Activated CD8-positive, alpha-beta T cell treated with anti-CD3 and anti-CD28 coated beads, Interleukin-2, amount 10 ng/mL, durations not matched to agents 7 days and 5 days (primary cell): ENCODE measurements around the gene ETNK1. TPM values are rescaled to one million over a fixed set of nuclear protein-coding genes. Genes with fewer than 3 reads are reported as not detected.
"Not testable (repeated sequence)": the region's sequence is repeated elsewhere in the genome, so short reads cannot be mapped to it uniquely, and the experiment has no call there.

ENCODE experiments used
- ATAC-seq: fragments of 150-1000 bp; cut with Tn5 transposase; one replicate; pipeline ENCODE4 v1.10.0; 2021; ENCODE audit warnings: moderate library complexity
- CTCF ChIA-PET: fragments of 350-600 bp; sonication (Branson Sonifier 250); formaldehyde crosslinking; loops from one replicate; lab custom pipeline; 2021; ENCODE audit warnings: antibody characterized with exemption; lab: Charles Lee
- POLR2A ChIA-PET: fragments of 350-600 bp; sonication (Branson Sonifier 250); formaldehyde crosslinking; loops from one replicate; lab custom pipeline; 2021; ENCODE audit warnings: antibody characterized with exemption; lab: Charles Lee
- DNase-seq: peaks from one replicate; pipeline ENCODE4 v3.0.0-alpha.2; 2020
- H3K27ac Mint-ChIP-seq: one replicate; pipeline ENCODE4 v1.8.0; 2021; ENCODE audit warnings: mild to moderate bottlenecking, mixed read lengths
- H3K27me3 Mint-ChIP-seq: one replicate; pipeline ENCODE4 v1.8.0; 2021; ENCODE audit warnings: low read depth, mixed read lengths
- H3K36me3 Mint-ChIP-seq: one replicate; pipeline ENCODE4 v1.8.0; 2021; ENCODE audit warnings: low read depth, mixed read lengths
- H3K4me1 Mint-ChIP-seq: one replicate; pipeline ENCODE4 v1.8.0; 2021; ENCODE audit warnings: low read depth, mixed read lengths
- H3K4me3 Mint-ChIP-seq: one replicate; pipeline ENCODE4 v1.8.0; 2021; ENCODE audit warnings: mild to moderate bottlenecking, mixed read lengths
- H3K9me3 Mint-ChIP-seq: one replicate; pipeline ENCODE4 v1.8.0; 2022; ENCODE audit warnings: mixed read lengths; ENCODE audit not compliant: insufficient read depth
- total RNA-seq, 2 experiments: library from RNA; stranded (reverse); gene quantifications; one replicate each; pipeline ENCODE4 v1.2.3, GENCODE V29; 2021

ETNK1 gene
- total RNA-seq, 2 experiments from 2014 or later = 68.6 to 69.4 TPM

DNA sequence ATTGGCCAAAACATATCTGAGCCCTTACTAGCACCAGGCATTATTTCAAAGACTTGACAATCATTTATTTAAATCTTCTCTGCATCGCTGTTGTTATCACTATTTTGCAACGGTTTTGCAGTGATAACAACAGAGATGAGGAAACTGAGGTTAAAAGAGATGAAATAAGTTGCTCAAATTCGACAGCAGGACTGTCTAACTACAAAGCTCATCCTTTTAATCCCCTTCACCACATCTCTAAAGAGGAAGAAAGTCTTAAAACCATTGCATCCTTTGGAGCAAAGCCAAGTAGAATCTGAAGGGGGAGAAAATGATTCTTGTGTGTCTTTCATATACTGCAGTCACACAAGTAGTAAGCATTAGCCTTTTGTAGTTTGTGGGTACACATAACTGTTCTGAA is 14.8 kb upstream of the ETNK1 start:
- CTCF ChIA-PET = no interaction called here
- H3K4me1 Mint-ChIP-seq = no peaks in the 10 kb centered on the region
- POLR2A ChIA-PET = no interaction called here

DNA sequence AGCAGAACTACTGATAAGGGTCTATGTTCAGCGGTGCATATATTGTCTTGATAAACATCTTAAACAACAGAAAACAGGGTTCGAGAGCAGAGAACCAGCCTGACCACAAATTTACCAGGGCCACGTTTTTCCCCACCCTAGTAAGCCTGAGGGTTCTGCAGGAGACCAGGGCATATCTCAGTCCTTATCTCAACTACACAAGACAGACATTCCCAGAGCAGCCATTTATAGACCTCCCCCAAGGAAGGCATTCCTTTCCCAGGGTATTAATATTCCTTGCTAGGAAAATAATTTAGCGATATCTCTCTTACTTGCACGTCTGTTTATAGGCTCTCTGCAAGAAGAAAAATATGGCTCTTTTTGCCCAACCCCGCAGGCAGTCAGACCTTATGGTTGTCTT is 12.1 kb upstream of the ETNK1 start:
- ATAC-seq, H3K4me3 Mint-ChIP-seq, H3K4me1 Mint-ChIP-seq, POLR2A ChIA-PET, H3K27ac Mint-ChIP-seq, DNase-seq, CTCF ChIA-PET, H3K27me3 Mint-ChIP-seq, H3K36me3 Mint-ChIP-seq: not testable (repeated sequence)
- H3K9me3 Mint-ChIP-seq = peaks cover 28% of the 10 kb centered on the region

More for the DNA sequence above, 14.8 kb upstream of the ETNK1 start:
- ATAC-seq (no peak), DNase-seq (no peak)
- Mint-ChIP-seq H3K9me3 (peaks cover 19% of the 10 kb centered on the region), H3K27me3 (no peaks in the 10 kb centered on the region), H3K4me3 (no peak overlapping the region), H3K36me3 (peaks cover 4% of the 10 kb centered on the region), H3K27ac (no peak overlapping the region)

DNA sequence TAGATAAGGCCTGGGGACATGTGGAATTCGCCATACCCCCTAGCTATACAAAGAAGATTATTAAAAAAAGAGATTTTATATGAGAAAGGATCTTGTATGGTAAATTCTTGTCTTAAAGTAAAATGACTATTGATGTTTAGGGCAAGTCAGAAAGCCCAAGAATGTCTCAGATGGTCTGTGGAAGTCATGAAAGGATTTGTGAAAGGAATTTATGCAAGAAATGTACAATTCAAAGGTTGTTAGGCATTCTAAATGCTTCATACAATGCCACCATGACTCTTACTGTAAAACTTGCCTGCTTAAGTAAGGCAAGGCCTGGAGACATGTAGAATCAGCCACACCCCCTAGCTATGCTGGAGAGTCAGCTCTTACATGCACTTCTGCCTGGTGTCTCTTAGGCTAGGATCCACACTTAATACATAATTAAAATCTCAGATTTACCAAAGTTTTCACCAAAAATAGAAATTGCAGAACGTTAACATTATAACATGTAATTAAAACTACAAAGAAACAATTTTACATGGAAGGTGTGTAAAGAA is 8.9 kb upstream of the ETNK1 start:
- no peaks in the 10 kb centered on the region for H3K4me1 Mint-ChIP-seq
- ChIA-PET CTCF (interaction anchor here (1.1 to 1.3 kb wide), 2 partner anchors 8 to 85 kb away, joined by 3 read pairs; no protein-coding TSS in a partner anchor), POLR2A (no interaction called here)
- H3K36me3 Mint-ChIP-seq = peaks cover 6% of the 10 kb centered on the region
- H3K4me3 Mint-ChIP-seq = no peak overlapping the region
- ATAC-seq (no peak), DNase-seq (no peak)
- peaks cover 28% of the 10 kb centered on the region for H3K9me3 Mint-ChIP-seq
- H3K27ac Mint-ChIP-seq = no peak overlapping the region
- peaks cover 4% of the 10 kb centered on the region for H3K27me3 Mint-ChIP-seq

DNA sequence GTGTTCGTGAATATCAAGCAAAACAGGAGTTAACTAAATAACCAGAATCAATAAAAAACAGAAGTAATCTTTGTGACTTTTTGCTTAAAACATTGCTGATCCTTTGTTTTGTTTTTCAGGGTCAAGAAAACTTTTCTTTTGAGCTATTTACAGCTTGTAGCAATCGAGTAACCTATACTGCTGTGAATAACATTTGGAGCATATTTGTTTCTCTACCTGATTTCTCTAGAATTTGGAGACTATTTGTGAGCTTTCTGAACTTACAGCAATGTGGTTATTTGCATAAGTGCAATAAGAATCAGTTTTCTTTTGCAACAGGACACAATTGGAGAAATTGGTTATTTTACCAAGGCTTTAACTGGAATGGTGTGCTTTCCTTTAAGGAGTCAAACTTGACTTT is 7.3 kb upstream of the ETNK1 start:
- Mint-ChIP-seq H3K9me3 (peaks cover 22% of the 10 kb centered on the region), H3K27me3 (peaks cover 9% of the 10 kb centered on the region), H3K4me1 (no peaks in the 10 kb centered on the region), H3K4me3 (no peak overlapping the region), H3K36me3 (peaks cover 2% of the 10 kb centered on the region), H3K27ac (no peak overlapping the region)
- ChIA-PET CTCF (no interaction called here), POLR2A (no interaction called here)
- ATAC-seq (no peak), DNase-seq (no peak)

- ATAC-seq (peak; percentile 2), DNase-seq (no peak)
- CTCF ChIA-PET = interaction anchor here (0.8 to 1.3 kb wide), 3 partner anchors 9 to 95 kb away, joined by 3 to 4 read pairs (median 3); no protein-coding TSS in a partner anchor
- no peaks in the 10 kb centered on the region for H3K9me3 Mint-ChIP-seq
- POLR2A ChIA-PET = interaction anchor here (0.8 to 2.1 kb wide), 4 partner anchors 11 to 112 kb away, joined by 3 to 24 read pairs (median 4); partner anchors contain the start of gene C2CD5
- H3K36me3 Mint-ChIP-seq = peaks cover 10% of the 10 kb centered on the region
- H3K27ac Mint-ChIP-seq = peak overlapping the region; percentile 87
- peaks cover 30% of the 10 kb centered on the region for H3K4me1 Mint-ChIP-seq
- H3K4me3 Mint-ChIP-seq = peak overlapping the region; percentile 88
- H3K27me3 Mint-ChIP-seq = peaks cover 12% of the 10 kb centered on the region
Observed at GRCh38 chr12:22624548-22624869, 462 bp upstream of the ETNK1 start.

DNA sequence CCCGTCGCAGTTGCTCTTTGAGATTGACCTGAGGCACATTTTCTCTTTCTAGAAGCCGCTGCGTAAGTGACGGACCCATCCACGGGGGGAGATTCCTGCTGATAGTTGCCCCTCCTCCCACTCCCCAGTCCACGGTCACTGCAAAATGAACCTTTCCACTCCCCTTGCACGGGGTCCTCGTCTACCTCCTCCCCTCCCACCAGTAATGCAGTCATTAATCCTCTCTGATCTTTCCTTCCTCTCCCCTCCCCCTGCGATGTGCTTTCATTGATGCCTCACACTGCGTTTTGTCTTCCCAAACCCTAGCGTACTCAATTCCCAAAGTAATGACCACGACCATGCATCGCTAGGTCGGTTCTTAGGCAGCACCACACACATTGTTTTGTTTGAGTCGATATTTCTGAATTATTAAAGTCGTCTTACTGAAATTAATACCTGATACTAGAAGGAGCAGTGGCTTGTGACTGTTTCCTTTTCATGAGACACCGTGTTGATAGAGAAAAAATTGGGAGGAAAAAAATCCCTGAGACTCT is 857 bp downstream of the ETNK1 start:
- Mint-ChIP-seq H3K4me3 (peak overlapping the region; percentile 88), H3K27me3 (peaks cover 10% of the 10 kb centered on the region), H3K27ac (peak overlapping the region; percentile 87), H3K36me3 (peaks cover 13% of the 10 kb centered on the region), H3K9me3 (no peaks in the 10 kb centered on the region), H3K4me1 (peaks cover 35% of the 10 kb centered on the region)
- peak; percentile 40 for DNase-seq
- no peak for ATAC-seq
- ChIA-PET CTCF (interaction anchor here (0.7 kb wide), 1 partner anchor 65 kb away, joined by 3 read pairs; no protein-coding TSS in a partner anchor), POLR2A (interaction anchor here (2.1 kb wide), 1 partner anchor 81 kb away, joined by 24 read pairs; the partner anchor contains the start of gene C2CD5)

GRCh38 chr12:22626406-22626805 is 1.4 kb downstream of the ETNK1 start:
- ChIA-PET POLR2A (interaction anchor here (3.2 kb wide), 1 partner anchor 82 kb away, joined by 16 read pairs; the partner anchor contains the start of gene C2CD5), CTCF (interaction anchor here (0.7 to 1.4 kb wide), 3 partner anchors 58 to 82 kb away, joined by 3 to 5 read pairs (median 3); partner anchors contain the start of gene C2CD5)
- H3K4me3 Mint-ChIP-seq = peak overlapping the region; percentile 88
- H3K36me3 Mint-ChIP-seq = peaks cover 14% of the 10 kb centered on the region
- H3K9me3 Mint-ChIP-seq = no peaks in the 10 kb centered on the region
- peak overlapping the region; percentile 87 for H3K27ac Mint-ChIP-seq
- DNase-seq (peak; percentile 31), ATAC-seq (no peak)
- peaks cover 5% of the 10 kb centered on the region for H3K27me3 Mint-ChIP-seq
- H3K4me1 Mint-ChIP-seq = peaks cover 36% of the 10 kb centered on the region

- H3K27me3 Mint-ChIP-seq = peaks cover 4% of the 10 kb centered on the region
- H3K27ac Mint-ChIP-seq = peak overlapping the region; percentile 50
- H3K36me3 Mint-ChIP-seq = peaks cover 15% of the 10 kb centered on the region
- H3K4me3 Mint-ChIP-seq = peak overlapping the region; percentile 88
- DNase-seq = no peak
- ChIA-PET POLR2A (interaction anchor here (3.2 kb wide), 1 partner anchor 83 kb away, joined by 16 read pairs; the partner anchor contains the start of gene C2CD5), CTCF (interaction anchor here (1.4 to 1.8 kb wide), 3 partner anchors 11 to 83 kb away, joined by 3 to 5 read pairs (median 4); partner anchors contain the start of gene C2CD5)
- peaks cover 39% of the 10 kb centered on the region for H3K4me1 Mint-ChIP-seq
- H3K9me3 Mint-ChIP-seq = no peaks in the 10 kb centered on the region
- ATAC-seq = no peak
Observed at GRCh38 chr12:22627371-22627770, 2.4 kb downstream of the ETNK1 start.

DNA sequence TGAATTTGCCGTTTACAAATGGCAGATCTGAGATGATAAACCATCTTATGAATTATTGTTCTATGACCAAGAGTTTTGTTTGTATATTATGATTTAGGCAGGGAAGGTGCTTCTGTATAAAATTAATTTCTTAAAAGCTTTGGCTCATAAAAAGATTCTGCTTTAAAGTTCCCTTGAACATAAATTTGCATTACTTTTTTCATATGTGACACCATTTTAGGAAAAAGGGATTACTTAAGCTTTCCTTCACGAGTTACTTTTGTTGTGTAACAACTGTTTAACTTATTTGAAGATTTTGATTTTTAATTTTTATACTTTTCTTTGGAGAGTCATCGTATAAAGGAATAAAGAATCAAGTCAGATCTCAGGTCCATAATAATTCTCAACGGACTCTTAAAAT is 3.3 kb downstream of the ETNK1 start:
- DNase-seq = no peak

DNA sequence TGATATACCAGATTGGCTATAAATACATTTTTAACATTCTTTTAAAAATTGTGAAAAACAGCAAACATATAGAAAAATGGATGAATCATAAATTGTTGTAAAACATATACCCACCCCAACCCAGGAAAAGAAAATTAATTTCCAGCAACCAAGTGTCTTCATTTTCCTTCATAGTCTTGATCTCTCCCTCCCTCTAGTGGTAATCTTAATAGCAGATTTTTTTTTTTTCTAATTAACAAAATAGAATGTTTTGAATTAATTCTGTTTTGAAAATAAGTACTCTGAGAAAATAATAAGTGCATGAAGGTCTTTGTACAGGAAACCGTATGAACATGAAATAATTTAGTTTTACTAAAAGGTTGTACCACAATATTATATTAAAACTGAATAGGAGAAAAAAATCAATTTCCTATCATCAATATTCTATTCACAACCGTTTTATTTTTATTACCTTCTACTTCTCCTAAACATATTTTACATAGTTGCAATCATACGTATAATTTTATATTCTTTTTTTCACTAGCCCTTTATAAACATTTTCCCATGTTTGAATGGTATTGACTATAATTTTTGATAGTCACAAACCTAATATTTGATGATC is 7.0 kb downstream of the ETNK1 start:
- POLR2A ChIA-PET = no interaction called here
- no peak for DNase-seq
- H3K4me1 Mint-ChIP-seq = peaks cover 39% of the 10 kb centered on the region
- H3K27ac Mint-ChIP-seq = no peak overlapping the region
- no peaks in the 10 kb centered on the region for H3K9me3 Mint-ChIP-seq
- CTCF ChIA-PET = no interaction called here
- ATAC-seq = no peak
- H3K36me3 Mint-ChIP-seq = peaks cover 30% of the 10 kb centered on the region
- no peak overlapping the region for H3K4me3 Mint-ChIP-seq
- H3K27me3 Mint-ChIP-seq = no peaks in the 10 kb centered on the region

More for the DNA sequence above, 3.3 kb downstream of the ETNK1 start:
- ChIA-PET CTCF (interaction anchor here (1.2 to 1.8 kb wide), 2 partner anchors 10 to 99 kb away, joined by 4 read pairs; no protein-coding TSS in a partner anchor), POLR2A (interaction anchor here (3.2 kb wide), 1 partner anchor 84 kb away, joined by 16 read pairs; the partner anchor contains the start of gene C2CD5)
- H3K36me3 Mint-ChIP-seq = peaks cover 19% of the 10 kb centered on the region
- H3K4me1 Mint-ChIP-seq = peaks cover 42% of the 10 kb centered on the region
- no peaks in the 10 kb centered on the region for H3K27me3 Mint-ChIP-seq
- no peak overlapping the region for H3K27ac Mint-ChIP-seq
- H3K9me3 Mint-ChIP-seq = no peaks in the 10 kb centered on the region
- no peak for ATAC-seq
- peak overlapping the region; percentile 88 for H3K4me3 Mint-ChIP-seq

DNA sequence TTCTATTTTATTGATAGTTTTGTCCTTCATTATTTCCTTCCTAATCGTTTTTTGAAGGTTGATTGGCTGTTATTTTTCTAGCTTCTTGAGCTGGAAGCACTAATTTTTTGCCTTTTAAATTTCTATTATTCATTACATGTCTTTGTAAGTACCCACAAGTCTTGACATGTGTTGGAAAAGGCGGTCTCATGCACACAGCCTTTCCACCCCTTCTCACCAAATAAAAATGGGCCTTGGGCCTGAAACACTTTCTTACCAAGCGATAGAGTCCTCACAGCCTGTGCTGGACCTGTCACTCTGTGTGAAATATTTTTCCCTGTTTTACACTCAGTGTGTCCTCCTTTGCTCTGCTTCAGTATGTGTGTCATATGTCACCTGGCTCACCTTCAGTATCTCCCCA is 9.9 kb downstream of the ETNK1 start:
- no peak for DNase-seq
- ChIA-PET CTCF (interaction anchor here (1.5 kb wide), 1 partner anchor 12 kb away, joined by 5 read pairs; no protein-coding TSS in a partner anchor), POLR2A (no interaction called here)
- H3K9me3 Mint-ChIP-seq = no peaks in the 10 kb centered on the region
- peaks cover 27% of the 10 kb centered on the region for H3K36me3 Mint-ChIP-seq
- no peak overlapping the region for H3K4me3 Mint-ChIP-seq
- peaks cover 19% of the 10 kb centered on the region for H3K4me1 Mint-ChIP-seq
- H3K27me3 Mint-ChIP-seq = no peaks in the 10 kb centered on the region
- no peak overlapping the region for H3K27ac Mint-ChIP-seq
- ATAC-seq = no peak
